ENCODE measurements around the gene MAML3.
A peak's percentile ranks its signal among the peaks of the same experiment; 100 is the strongest.

The MAML3 gene

DNA sequence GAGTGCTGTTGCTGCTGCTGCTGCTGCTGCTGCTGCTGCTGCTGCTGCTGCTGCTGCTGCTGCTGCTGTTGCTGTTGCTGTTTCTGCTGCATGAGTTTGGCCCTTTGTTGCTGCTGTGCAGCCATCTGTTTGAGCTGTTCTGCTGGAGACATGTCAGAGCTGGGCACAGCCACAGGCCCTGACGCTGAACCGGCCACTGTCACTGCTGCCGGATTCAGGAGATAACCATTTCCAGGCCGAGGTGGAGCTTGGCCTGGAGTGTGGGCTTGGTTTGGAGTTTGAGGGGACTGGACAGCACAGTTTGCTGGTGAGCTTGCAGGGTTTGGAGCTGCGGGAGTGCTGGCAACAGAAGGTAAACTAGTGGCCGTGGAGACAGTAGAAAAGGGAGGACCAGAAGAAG is 264.1 kb downstream of the MAML3 start:
- DNase-seq = no peak

DNA sequence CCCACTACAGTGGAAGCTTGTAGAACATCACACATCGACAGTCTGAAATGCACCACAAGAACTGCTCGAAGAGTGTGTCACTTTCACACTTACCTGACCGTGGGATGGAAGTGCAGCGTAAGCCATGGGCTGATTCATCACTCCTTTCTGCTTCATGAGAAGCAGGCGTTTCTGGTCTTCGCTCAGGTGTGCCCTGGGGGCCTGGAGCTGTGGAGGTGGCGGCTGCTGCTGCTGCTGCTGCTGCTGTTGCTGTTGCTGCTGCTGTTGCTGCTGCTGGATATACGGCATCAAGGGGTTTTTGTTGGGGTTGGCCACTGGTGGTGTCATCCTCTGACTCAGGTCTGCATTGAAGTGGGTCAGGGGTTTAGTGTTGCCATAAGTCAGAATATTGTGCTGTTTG is 264.7 kb downstream of the MAML3 start:
- DNase-seq = peak; percentile 23

DNA sequence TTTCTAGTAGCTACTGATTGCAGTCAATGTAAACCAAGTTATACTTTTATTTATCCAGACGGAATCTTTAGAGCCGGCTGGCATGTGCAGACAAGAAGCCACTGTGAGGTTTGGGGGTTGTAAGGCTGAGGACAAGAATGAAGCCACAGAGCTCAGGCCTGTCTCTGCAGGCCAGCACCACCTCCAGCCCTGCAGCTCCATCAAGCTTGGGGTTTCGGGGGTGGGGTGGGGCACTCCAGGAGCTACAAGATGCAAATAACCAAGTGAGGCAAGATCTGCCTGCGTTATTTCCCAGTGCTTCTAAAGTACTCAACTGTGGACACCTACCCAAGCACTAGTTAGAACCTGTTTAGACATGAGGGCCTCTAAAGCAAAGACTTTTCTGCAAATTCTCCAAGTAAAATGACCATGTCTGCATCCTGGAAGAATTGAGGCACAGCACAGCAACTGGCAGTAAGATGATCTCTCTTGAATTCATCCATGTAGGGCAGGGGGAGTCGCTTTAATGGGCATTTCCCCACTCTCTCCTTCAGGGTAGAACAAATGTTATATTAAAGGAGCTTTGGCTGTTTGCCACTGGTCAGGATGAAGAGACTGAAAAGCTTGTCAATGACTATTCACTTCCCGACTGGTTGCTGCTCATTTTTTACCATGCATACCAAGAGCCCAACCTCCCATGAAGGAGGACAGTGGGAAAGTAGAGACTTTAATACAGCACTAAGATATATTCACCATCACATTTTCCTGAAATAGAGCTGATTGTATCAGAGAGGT is 265.8 kb downstream of the MAML3 start:
- peak; percentile 50 for DNase-seq

DNA sequence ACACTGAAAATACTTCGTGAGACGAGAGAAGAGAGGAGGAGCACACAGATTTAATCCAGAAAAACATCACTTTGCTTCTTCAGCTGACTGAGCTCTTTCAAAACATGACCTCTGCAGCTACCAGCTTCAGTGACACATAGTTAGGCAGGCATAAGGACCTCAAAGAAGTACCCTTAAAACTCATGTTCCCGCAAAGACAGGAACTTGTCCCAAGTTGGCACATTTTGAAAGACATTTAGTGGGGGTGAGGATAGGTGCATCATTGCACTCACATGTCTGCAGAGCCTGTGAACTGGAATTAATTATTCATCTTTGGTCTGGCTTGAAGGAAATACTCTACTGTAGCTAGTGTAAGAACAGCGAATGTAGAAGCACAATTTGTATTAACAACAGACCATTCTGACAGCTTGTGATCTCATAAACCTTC is 266.6 kb downstream of the MAML3 start:
- no peak for DNase-seq

DNA sequence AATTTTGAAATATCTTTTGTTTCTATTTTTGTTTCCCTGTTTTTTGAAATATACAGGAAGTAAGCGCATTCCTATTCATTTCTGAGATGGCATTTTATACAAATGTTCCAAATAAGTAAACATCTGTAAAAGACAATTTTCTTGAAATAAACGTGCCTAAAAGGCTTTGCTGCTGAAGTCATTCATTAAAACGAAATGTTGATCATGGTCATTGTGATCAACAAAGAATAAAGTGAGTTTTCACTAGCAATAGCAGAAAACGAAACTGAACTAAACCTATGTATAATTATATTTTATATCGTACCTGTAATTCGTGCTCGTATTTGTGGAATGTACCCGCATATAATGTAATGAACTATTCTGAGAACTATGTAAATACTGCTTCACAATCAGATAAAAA is 267.2 kb downstream of the MAML3 start:
- no peak for DNase-seq

DNA sequence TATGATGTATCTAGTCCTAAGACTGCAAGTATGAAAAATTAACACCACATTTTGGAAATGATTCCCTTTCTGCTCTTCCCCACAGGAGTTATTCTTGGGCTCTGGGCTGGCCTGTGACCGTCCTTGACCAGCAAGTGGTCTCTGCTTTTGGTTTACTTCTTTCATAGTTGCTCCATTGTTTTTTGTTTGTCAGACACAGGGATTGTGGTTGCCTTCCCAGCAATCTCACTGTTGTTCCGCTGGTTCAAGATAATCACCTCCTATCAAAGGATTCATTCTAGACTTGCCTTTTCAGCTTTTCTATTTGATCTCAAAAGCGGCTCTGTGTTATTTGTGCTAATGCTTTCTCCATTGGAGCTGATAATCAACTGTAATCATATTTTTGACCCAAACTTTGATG is 269.5 kb downstream of the MAML3 start:
- DNase-seq = no peak

DNA sequence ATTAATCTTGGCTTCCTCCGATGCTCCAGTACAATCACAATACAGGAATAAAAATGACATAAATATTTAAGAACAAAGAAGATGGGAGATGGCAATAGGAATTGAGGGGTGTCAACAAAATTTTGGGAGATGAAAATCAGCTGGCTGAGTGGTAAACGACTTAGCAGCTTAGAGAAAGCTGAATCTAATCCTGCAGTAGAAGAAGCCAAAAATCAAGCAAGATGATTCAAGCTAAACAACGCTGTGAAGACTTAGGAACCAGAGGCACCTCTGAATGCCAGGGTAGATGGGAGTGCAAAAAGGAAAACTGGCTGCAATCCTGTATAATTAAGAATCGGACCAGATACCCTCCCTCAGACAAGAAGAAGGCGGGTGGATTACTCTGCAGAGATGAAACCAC is 273.1 kb downstream of the MAML3 start:
- DNase-seq = no peak

DNA sequence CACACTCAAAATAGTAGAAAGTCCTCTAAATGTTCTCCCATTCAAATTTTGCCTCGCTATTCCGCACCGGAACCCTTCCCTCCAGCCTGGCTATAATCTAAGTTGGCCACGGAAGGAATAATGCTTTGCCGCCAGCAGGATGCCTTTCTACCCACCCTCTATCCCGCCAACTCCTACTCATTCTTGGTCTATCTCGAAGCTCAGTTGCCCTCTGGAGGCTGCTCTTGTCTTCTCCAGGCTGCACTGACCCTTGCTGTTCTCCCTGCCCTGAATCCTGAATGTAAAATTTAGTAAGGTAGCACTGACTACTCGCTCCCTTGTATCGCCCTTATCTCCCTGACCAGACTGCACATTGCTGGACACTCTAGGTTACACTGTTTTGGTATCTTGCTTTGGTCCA is 275.9 kb downstream of the MAML3 start:
- DNase-seq = no peak

DNA sequence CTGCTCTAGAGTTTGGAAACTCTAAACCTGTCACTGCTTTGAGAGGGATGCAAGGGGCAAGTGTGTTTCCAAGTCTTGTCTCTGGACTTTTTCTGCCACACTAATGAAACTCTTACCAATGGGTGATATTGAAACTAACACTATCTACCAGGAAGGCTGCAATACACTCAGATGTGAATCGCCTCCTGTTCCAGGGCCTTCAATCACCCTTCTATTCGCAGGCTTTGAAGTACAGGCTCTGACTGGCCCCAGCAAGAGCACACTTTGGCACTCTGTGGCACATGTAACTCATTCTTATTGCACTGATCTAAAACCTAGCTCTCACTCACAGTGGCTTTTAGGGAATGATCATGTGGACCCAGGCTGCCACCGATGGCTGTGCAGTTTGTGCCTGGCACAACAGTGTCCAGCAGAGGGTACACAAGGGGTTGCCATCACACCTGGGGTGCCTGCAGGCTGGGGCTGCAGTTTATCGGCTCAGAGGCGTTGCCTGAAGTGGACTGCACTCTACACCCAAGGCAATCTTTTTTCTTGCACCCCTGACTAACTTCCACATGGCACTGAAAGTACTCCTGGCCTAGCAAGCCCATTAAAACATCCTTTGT is 277.5 kb downstream of the MAML3 start:
- DNase-seq = peak; percentile 23

DNA sequence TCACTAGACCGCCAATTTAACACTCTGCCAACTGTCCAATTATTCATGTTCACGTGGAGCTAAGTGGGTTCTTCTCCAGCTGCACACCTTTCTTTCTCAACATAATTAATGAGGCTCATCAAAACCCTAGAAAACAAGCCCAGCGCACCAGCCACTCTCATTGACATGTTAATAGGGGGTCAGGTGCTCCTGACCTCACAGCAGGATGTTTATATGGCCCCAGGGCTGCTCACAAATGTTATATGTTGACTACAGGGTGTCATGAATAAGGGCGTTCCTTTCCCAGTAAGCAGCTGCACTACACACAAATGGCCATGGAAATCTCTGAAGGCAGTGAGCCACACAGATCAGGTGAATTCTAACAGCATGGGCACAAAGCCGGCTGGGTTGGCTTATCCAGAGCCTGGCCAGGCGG is 278.6 kb downstream of the MAML3 start:
- peak; percentile 91 for DNase-seq

DNA sequence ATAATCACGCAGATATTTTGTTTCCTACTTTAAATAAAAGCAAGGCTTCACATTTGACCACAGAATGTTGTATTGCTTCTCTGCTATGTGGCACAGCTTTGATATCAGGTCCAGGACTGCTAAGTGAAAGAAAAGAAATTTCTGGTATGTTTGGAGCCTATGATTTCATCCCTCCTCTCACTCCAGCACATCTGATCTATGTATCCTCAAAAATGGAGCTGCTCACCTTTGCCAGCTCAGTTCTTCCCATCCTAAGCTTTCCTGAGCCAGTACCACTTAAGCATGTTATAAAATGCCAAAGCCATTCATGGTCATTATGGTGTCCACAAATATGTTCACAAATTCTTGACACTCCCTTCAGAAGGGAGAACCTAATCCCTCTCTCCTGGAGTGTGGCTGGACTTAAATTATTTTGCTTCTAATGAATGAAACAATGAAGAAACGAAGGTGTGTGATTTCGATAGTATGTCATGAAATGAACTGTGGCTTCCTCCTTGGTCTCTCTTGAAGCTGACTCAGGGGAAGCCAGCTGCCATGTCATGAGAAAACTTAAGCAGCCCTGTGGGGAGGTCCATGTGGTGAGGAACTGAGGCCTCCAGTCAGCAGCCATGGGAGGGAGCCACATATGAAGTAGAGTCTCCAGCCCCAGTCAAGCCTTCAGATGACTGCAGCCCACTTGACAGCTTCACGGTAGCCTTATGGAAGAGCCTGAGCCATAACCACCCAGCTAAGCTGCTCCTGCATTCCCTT is 280.7 kb downstream of the MAML3 start:
- DNase-seq = no peak

DNA sequence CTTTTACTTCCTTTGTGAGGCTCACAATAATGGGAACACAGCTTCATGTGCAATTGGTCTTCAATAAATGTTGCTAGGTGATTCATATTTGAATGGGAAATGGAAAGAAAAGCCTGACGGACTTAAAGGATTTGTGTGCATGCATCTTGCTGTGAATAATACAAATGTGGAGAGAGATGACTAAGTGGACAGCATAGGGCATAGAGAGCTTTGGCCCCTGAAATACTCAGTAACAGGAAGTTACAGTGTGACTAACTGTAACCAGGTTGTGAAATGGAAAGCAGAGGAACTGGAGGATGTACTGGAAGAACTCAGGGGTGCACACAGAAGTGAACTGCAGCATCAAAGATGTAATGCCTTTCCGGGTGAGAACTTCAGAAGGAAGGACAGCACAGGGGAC is 281.7 kb downstream of the MAML3 start:
- DNase-seq = no peak

DNA sequence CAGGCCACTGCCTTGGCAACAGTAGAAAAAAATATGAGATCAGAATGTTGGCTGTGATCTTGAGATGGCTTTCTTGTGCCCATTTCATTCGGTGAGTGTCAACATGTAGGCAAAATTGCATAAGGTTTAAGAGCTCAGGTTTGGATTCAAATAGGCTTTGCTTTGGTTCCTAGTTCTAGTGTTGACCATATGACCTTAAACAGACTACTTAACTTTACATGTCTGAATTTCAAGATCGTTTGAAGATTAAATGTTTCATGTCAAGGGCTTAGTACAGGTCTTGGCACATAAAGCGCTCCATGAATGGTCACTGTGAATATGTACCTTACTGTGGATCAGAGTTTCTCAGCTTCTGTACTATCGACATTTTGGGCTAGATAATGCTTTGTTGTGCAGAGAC is 284.2 kb downstream of the MAML3 start:
- DNase-seq = no peak

DNA sequence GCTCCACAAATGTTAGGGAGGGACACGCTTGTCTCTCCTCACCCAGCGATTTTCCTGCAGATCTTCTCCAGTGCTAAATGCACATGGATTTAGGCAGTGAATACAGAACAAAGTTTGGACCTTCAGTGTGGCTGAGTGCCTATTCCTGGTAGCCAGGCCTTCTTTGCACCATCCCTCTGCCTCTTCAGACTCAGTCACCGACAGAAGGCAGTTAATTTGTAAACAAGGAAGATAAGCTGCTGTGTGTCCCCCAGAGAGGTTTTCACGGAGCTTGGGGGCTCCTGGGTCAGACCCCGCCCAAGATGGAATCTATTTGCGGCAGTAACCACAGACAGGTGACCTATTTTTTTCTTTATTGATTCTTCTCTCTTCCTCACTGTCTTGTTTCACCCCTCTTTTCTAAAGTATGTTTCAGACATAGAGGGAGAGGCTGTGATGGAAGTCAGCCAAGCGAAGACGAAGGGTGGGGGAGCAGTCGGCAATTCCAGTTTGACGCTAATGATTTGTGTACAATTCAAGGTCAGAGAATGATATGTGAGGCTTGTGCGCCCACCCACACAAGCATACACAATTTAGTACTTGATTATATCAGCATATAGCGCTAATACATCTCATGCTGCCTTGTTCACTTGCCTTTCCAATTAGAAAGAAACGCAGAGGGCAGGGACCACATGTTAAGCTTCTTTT is 287.6 kb downstream of the MAML3 start:
- DNase-seq = peak; percentile 43

DNA sequence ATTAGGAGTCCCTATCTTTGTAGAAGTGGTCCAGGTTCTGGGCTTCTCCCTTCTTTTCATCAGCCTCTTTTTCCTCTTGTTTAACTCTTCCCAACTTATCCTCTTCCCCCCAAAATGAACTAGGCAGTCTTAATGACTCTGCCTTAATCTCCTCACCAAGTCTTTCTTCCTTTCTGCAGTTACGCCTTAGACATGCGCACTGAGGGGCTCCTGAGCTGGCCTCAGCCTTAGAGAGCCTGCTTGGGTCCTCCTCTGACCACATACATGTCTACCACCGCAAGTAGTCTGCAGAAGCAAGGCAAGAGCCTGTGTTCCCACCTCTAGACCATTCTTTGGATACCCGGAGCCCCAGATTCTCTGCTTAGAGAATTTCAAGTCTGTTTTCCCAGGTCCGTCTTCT is 288.4 kb downstream of the MAML3 start:
- DNase-seq = no peak

DNA sequence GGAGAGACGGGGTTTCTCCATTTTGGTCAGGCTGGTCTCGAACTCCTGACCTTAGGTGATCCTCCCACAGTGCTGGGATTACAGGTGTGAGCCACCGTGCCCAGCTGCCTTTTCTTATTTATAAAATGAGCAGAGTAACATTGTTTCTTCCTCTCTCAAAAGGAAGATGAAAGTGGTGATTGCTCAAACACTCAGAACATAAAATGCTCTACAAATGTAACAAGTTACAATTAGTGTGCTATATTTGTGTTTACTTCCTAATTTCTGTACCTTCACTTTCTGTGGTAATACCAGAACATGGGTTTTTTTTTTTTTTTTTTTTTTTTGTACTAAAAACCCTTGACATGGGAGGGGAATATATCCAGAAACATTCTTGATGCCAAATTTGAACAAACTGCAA is 290.5 kb downstream of the MAML3 start:
- DNase-seq = no peak

DNA sequence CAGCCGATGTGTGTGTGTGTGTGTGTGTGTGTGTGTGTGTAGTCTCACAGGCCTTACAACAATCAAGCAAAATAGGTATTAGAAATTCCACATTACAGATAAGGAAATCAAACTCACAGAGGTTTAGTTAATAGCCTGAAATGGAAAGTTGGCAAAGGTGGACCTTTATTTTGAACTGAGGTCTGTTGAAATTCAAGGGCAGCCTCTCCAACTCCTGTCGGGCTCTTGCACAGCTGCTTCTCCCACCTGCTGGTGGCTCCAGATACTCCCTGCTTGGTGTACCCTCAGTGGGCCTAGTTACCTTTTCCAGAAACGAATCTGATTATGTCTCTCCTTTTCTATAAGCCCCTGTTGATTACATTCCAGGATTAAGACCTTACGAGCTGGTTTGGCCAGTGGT is 292.5 kb downstream of the MAML3 start:
- DNase-seq = no peak

DNA sequence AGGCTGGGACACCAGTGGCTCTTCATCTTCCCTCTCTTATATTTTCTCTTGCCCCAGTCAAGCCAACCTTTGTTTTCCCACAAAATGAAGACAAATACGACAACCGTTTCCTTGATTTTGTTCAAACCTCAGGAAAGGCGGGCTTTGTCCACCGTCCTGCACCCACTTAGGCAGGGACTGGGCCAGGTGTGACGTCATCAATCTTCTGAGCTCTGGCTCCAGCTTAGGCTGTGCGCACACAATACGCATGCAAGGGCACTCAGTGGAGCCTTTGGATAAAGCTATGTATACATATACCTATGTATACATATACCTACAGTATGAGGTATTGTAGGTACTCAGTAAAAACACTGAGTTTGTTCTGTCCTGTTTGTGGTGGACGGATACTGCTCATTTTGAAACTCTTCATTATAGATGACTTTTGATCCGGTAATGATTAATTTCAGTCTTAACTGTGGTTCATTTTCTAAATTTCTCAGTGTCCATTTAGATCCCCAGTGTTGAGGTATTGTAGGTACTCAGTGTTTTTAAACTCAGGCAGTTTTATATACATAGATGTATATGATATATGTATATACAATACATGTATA is 293.5 kb downstream of the MAML3 start:
- no peak for DNase-seq

DNA sequence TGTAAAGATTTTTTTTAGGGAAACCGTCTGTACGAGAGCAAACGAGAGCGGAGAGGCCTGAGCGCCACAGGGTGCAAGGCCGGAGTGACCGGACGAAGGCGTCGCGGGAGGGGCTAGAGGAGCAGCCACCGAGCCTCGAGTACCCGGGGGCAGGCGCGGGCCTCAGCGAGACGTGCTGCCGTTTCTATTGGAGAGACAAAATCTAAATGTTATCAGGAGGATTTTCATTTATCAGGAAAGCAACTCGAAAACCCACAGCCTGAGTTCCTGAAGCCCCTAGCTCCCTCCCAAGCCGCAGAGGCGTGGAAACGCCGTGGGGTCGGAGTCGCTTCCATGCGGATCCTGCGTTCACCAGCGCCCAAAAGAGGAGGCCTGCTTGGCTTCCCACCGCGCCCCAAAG is 294.1 kb downstream of the MAML3 start:
- DNase-seq = no peak

DNA sequence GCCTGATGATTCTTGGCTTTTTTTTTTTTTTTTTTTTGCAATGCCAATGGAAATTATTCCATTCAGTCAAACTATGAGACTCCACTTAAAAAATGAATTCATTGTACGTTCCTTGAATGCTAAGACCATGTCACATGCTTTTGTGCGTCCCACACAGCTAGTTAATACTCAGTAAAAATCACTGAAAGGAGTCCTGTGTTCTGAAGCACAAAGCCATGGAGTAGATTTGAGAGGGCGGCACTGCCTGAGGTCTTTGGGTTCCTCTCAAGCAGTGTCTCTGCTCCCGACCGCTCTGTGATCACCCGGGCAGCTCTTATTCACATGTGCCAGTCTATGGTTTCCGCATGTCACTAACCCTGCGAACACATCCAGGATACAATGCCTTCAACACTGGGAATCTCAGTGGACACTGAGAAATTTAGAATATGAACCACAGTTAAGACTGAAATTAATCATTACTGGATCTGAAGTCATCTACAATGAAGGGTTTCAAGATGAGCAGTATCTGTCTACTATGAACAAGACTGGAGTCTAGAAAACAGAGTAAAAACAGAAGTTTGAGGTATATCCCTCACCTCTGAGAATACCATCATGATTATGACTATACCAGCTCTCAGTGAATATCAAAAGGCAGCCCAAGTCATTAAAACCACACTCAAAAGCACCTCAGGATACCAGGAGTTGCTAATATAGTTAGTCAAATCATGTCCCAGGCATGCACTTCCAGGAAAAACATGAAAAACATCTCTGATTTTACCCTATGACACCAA is 295.4 kb downstream of the MAML3 start:
- DNase-seq = no peak

DNA sequence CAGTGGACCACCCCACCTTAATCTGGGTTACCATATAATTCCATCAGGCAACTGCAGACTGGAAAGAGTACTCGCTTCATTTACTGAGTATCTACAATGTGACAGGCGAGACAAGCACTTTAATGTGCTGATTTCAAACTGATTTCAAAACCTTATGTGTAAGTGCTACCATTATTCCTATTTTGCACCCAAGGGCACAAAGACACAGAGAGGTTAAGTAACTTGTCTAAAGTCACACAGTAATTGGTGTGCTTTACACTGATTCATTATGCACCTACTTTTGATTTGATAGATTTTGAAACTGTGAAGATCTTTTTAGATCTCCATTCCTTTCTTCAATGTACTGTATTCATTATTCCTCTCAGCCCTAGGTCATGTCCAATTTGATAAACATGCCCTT is 296.0 kb downstream of the MAML3 start:
- no peak for DNase-seq

DNA sequence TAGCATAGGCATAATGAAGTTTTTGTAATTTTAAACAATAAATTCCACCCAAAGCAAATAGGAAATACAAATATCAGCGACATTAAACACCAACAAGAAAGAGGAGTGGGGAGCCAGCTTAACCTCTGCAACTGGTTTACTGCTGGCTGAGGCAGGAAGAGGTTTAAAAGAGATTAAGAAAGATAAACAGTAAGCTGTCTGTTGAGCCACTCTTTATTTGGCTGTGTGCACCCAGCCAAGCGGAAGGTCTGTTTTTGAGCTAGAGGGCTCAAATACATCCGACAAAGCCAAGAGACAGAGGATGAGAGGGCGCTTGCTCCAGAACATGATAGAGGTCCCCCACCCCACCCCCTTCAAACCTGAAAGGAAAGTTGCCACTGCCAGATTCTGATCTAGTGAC is 297.0 kb downstream of the MAML3 start:
- DNase-seq = peak; percentile 41

Measured in NCI-H345 (cell line).